HTERT RPE-1 (cell line): Measurements from ENCODE around the gene USF2.

Source experiments
- in situ Hi-C: fragments of 300-500 bp; cut with MboI; formaldehyde crosslinking; loops from 4 replicates; pipeline ENCODE4 v1.14.3; 2020; ENCODE audit warnings: low sequenced_read_pairs

The USF2 gene

DNA sequence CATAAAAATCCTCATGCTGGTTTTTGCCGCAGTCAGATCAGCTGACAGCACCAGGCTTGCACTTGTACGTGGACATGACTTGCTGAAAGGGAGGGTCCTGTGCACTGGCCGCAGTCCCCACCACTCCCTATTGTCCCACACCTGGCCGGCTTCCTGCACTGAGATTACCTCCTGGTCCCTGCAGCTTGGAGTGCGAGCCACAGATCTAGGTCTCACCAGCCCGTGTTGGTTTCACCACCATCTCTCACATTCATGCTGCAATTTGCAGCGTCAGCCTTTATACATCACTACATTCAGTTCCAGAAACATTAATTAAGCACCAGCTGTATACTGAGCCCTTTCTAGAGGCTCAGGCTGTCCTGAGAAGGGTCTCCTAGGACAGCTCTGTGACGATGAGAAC is 45.3 kb downstream of the USF2 start:
- in situ Hi-C loops = no loop called here

DNA sequence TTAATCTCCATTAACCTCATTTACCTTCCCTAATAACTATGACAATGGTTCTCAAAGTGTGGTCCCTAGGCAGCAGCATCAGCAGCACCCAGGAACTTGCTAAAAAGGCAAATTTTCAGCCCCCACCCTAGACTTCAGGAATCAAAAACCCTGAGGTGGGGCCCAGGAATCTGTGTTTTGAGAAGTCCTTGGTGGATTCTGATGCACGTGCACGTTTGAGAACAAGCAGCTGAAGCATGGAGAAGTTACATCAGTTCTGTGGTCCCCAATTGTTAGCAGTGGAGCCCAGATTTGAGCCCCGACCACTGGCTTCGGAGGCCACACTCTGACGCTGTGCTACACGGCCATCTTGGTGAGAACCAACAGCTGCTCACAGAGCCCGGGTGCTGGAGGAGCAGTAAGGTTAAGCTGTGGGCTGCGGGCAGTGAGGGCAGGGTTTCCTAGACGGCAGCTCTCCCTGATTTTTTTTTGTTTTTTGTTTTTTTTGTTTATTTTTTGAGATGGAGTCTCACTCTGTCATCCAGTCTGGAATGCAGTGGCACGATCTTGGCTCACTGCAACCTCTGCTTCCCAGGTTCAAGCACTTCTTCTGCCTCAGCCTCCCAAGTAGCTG is 46.2 kb downstream of the USF2 start:
- in situ Hi-C loops = no loop called here

GRCh38 chr19:35315883-35316282 is 47.1 kb downstream of the USF2 start:
- in situ Hi-C loops = no loop called here

GRCh38 chr19:35316560-35316959 is 47.8 kb downstream of the USF2 start:
- in situ Hi-C loops = no loop called here

- in situ Hi-C loops = no loop called here
Observed at GRCh38 chr19:35317464-35318043, 48.8 kb downstream of the USF2 start.

- in situ Hi-C loops = no loop called here
Observed at GRCh38 chr19:35318679-35319448, 50.1 kb downstream of the USF2 start.

DNA sequence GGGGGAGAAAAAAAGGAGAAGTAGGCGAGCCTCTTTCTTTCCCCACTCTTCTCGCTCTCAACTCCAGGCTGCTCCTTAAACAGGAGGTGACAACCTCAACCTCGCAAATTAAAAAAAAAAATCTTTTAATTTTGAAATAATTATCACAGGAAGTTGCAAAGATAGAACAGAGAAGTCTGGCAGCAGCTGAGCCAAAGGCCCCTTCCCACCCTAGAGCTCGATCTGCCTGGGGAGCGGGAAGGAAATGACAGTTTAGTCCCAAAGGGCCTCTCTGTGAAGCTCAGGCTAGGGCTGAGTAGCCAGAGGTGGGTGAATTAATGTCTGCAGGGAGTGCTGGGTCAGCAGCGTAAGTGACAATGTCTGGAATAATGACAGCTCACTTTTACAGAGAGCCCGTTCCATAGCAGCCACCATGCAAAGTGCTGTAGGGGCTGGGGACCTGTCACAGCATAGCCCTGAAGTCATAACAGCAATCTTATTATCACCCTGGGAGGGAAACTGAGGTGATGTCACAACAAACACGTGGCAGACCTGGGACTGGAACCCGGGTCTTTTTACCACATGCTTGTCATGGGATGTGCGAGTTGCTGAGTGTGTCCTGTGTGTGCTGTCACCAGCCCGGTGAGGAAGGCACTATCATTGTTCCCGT is 51.4 kb downstream of the USF2 start:
- in situ Hi-C loops = no loop called here

- in situ Hi-C loops = no loop called here
Observed at GRCh38 chr19:35321291-35321690, 52.5 kb downstream of the USF2 start.

DNA sequence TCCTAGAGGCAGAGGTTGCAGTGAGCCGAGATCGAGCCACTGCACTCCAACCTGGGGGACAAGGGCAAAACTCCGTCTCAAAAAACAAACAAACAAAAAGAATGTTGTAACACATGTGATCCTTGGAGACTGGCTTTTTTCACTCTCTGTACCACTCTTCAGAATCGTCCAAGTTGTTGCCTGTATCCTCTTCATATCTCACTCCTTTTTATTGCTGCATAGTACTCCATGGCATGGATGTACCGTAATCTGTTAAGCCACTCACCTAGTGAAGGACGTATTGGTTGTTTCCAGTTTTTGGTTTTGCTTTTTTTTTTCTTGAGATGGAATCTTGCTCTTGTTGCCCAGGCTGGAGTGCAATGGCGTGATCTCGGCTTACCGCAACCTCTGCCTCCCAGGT is 53.3 kb downstream of the USF2 start:
- in situ Hi-C loops = no loop called here

DNA sequence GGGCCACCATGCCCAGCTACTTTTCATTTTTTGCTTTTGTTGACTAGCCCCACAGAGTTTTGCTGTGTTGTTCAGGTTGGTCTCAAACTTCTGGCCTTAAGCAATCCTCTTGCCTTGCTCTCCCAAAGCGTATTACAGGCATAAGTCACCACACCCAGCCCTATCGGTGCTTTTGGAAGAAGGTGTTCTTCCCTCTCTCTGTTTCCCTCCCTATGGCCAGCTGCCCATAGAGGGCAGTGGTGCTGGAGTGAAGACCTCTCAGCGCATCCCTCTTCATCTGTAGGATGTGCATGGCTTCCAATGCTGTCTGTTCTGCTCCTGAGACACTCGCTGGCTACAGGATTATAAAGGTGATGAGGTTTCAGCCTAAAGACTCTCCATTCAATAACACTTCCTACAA is 58.9 kb downstream of the USF2 start:
- in situ Hi-C loops = no loop called here

DNA sequence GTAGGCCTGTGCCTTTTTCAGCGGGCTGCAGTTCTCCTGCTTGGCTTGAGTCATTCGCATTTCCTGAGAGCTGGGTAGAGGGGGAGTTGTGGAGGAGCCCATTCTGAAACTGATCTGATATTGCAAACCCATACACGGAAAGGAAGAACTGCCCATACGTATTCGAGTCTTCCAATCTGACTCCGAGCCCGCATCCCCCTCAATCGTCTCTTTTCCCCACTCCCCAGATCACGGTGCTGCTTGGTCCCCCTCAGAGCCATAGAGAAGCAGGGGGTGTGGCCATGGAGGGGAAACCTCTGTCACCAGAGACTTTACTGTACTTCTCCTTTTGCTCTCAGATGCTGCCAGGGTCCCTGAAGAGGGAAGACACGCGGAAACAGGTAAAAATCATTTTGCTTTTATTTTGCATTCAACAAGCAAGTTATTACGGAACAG is 60.1 kb downstream of the USF2 start, which contains the start of gene CD22:
TSS of gene CD22 (plus strand) at position 337 of the 435 bp plus-strand sequence. CDS start 2,854 bp downstream, outside the sequence.
- in situ Hi-C loops = no loop called here

- in situ Hi-C loops = no loop called here
Observed at GRCh38 chr19:35329323-35329722, 60.6 kb downstream of the USF2 start.
